H1 (cell line): ENCODE data around the gene DYNLRB1. TPM values are rescaled to one million over a fixed set of nuclear protein-coding genes. Genes with fewer than 3 reads are reported as not detected.

ENCODE experiments used
- CTCF ChIA-PET: fragments of 300-600 bp; sonication (Branson Sonifier 250); formaldehyde crosslinking; loops from one replicate; lab custom pipeline; 2021; ENCODE audit not compliant: partially characterized antibody; lab: Charles Lee
- POLR2A ChIA-PET: fragments of 300-600 bp; sonication (Branson Sonifier 250); formaldehyde crosslinking; loops from one replicate; lab custom pipeline; 2021; ENCODE audit warnings: inconsistent platforms; ENCODE audit not compliant: partially characterized antibody; lab: Charles Lee
- DNase-seq, 2 experiments: peaks; one replicate each; pipeline versions ENCODE4 v3.0.0 to v3.0.0-alpha.2; 2010 to 2022; ENCODE audit warnings: low spot score in 2 of 2, low read depth in 1 of 2, mixed read lengths in 1 of 2
- FAIRE-seq: peaks from 2 replicates; lab custom pipeline; 2011; peaks lifted over from hg19 to GRCh38; lab: Jason Lieb, UNC
- H2AFZ ChIP-seq: 2 replicates; pipeline ENCODE4 v1.8.1; 2012; ENCODE audit warnings: low read length, inconsistent platforms
- H2AK5ac ChIP-seq: 2 replicates; pipeline ENCODE4 v1.6.1; 2013; ENCODE audit warnings: low read depth, low read length
- H2BK120ac ChIP-seq: replicated peaks from 2 replicates; pipeline ENCODE3; 2013; ENCODE audit warnings: low read depth, low read length, inconsistent platforms
- H2BK12ac ChIP-seq: 2 replicates; pipeline ENCODE4 v1.6.1; 2013; ENCODE audit warnings: low read depth, low read length
- H2BK15ac ChIP-seq: 2 replicates; pipeline ENCODE4 v1.6.1; 2013; ENCODE audit warnings: low read length
- H2BK20ac ChIP-seq: 2 replicates; pipeline ENCODE4 v1.6.1; 2013; ENCODE audit warnings: low read length
- H2BK5ac ChIP-seq: 2 replicates; pipeline ENCODE4 v1.6.1; 2013; ENCODE audit warnings: low read depth, low read length
- H3K14ac ChIP-seq: 2 replicates; pipeline ENCODE4 v1.6.1; 2013; ENCODE audit warnings: inconsistent platforms; ENCODE audit not compliant: insufficient read length
- H3K18ac ChIP-seq: 2 replicates; pipeline ENCODE4 v1.6.1; 2013; ENCODE audit warnings: low read length; ENCODE audit errors: extremely low read depth
- H3K23ac ChIP-seq: 2 replicates; pipeline ENCODE4 v1.6.1; 2013; ENCODE audit warnings: inconsistent platforms; ENCODE audit not compliant: insufficient read length
- H3K23me2 ChIP-seq: 2 replicates; pipeline ENCODE4 v1.6.1; 2013; ENCODE audit warnings: low read depth, low read length
- H3K27ac ChIP-seq: 2 replicates; pipeline ENCODE4 v1.6.1; 2011; ENCODE audit warnings: low read depth, low read length, inconsistent platforms
- H3K27me3 ChIP-seq, 4 experiments: replicated peaks in 1 of 4; 1 replicate in 1 of 4; 2 replicates in 3 of 4; pipeline versions ENCODE4 v1.6.1 to v1.8.1; 2011 to 2013; ENCODE audit warnings: low read length in 3 of 4, mild to moderate bottlenecking in 3 of 4, inconsistent platforms in 2 of 4, mixed read lengths in 2 of 4, moderate library complexity in 1 of 4; ENCODE audit not compliant: control insufficient read depth in 3 of 4, insufficient read depth in 3 of 4; ENCODE audit errors: extremely low read depth in 1 of 4
- H3K36me3 ChIP-seq, 4 experiments: 2 replicates each; pipeline versions ENCODE4 v1.6.1 to v1.8.1; 2011 to 2013; ENCODE audit warnings: mild to moderate bottlenecking in 4 of 4, low read length in 3 of 4, moderate library complexity in 2 of 4, control low read depth in 1 of 4, inconsistent platforms in 1 of 4; ENCODE audit not compliant: insufficient read depth in 4 of 4, control insufficient read depth in 2 of 4
- H3K4ac ChIP-seq: replicated peaks from 2 replicates; pipeline ENCODE3; 2013; ENCODE audit warnings: low read length, low read depth, mixed read lengths, inconsistent platforms; ENCODE audit not compliant: insufficient read length
- H3K4me1 ChIP-seq, 4 experiments: replicated peaks in 1 of 4; 1 replicate in 1 of 4; 2 replicates in 3 of 4; pipeline versions ENCODE4 v1.6.1 to v1.8.1; 2011 to 2013; ENCODE audit warnings: low read length in 3 of 4, inconsistent platforms in 2 of 4, mixed read lengths in 1 of 4; ENCODE audit not compliant: insufficient read depth in 4 of 4, control insufficient read depth in 3 of 4
- H3K4me2 ChIP-seq, 2 experiments: 2 replicates each; pipeline versions ENCODE4 v1.6.1 to v1.8.1; 2011 to 2013; ENCODE audit warnings: low read depth in 2 of 2, low read length in 2 of 2, control low read depth in 1 of 2, inconsistent platforms in 1 of 2, mild to moderate bottlenecking in 1 of 2; ENCODE audit not compliant: insufficient read depth in 1 of 2
- H3K4me3 ChIP-seq, 4 experiments: fragments of 200-600, 300-600 bp in 1 of 4; sonication (generic), shearing (Covaris generic), sonication (Bioruptor Twin) in 1 of 4; 2 replicates each; pipeline versions ENCODE4 v1.5.1 to v1.8.1; 2011 to 2016; ENCODE audit warnings: low read length in 4 of 4, low read depth in 3 of 4, control low read depth in 2 of 4, inconsistent platforms in 2 of 4, mild to moderate bottlenecking in 2 of 4, mixed read lengths in 1 of 4, moderate library complexity in 1 of 4; ENCODE audit not compliant: insufficient read depth in 2 of 4; ENCODE audit errors: extremely low read depth in 1 of 4
- H3K56ac ChIP-seq: replicated peaks from 2 replicates; pipeline ENCODE3; 2013; ENCODE audit warnings: low read depth, mild to moderate bottlenecking, mixed read lengths, low read length, inconsistent platforms; ENCODE audit not compliant: insufficient read length
- H3K79me1 ChIP-seq: 2 replicates; pipeline ENCODE4 v1.6.1; 2013; ENCODE audit warnings: low read depth, low read length, control low read depth
- H3K79me2 ChIP-seq, 2 experiments: 2 replicates each; pipeline versions ENCODE4 v1.6.1 to v1.8.1; 2012 to 2013; ENCODE audit warnings: low read length in 2 of 2, mild to moderate bottlenecking in 2 of 2, inconsistent platforms in 1 of 2; ENCODE audit not compliant: insufficient read depth in 2 of 2, control insufficient read depth in 1 of 2
- H3K9ac ChIP-seq, 4 experiments: replicated peaks in 1 of 4; 1 replicate in 1 of 4; 2 replicates in 3 of 4; pipeline versions ENCODE4 v1.6.1 to v1.8.1; 2011 to 2013; ENCODE audit warnings: low read depth in 3 of 4, low read length in 3 of 4, control low read depth in 2 of 4, mild to moderate bottlenecking in 2 of 4, moderate library complexity in 2 of 4, inconsistent platforms in 1 of 4; ENCODE audit errors: extremely low read depth in 1 of 4
- H3K9me3 ChIP-seq, 2 experiments: 2 replicates each; pipeline versions ENCODE4 v1.6.1 to v1.8.1; 2012 to 2013; ENCODE audit warnings: mild to moderate bottlenecking in 2 of 2, moderate library complexity in 2 of 2, control low read depth in 1 of 2, inconsistent platforms in 1 of 2, low read depth in 1 of 2, low read length in 1 of 2, mixed read lengths in 1 of 2; ENCODE audit not compliant: insufficient read depth in 2 of 2
- H4K20me1 ChIP-seq, 2 experiments: replicated peaks in 1 of 2; 2 replicates each; pipeline versions ENCODE3 to v1.8.1; 2011 to 2013; ENCODE audit warnings: inconsistent platforms in 2 of 2, low read length in 2 of 2, mild to moderate bottlenecking in 1 of 2; ENCODE audit not compliant: insufficient read depth in 2 of 2, control insufficient read depth in 1 of 2
- H4K5ac ChIP-seq: 2 replicates; pipeline ENCODE4 v1.6.1; 2013; ENCODE audit warnings: low read length, low read depth, mixed read lengths, inconsistent platforms; ENCODE audit not compliant: insufficient read length
- H4K8ac ChIP-seq: 2 replicates; pipeline ENCODE4 v1.8.0; 2013; ENCODE audit warnings: mild to moderate bottlenecking, moderate library complexity, low read length, inconsistent platforms; ENCODE audit not compliant: insufficient read depth; ENCODE audit errors: extremely low read depth
- H4K91ac ChIP-seq: replicated peaks from 2 replicates; pipeline ENCODE3; 2013; ENCODE audit warnings: low read length, mixed read lengths, inconsistent platforms; ENCODE audit not compliant: insufficient read length
- EZH2 ChIP-seq: fragments of 200-600 bp; sonication (generic); IDR thresholded peaks from 2 replicates; pipeline ENCODE4 v1.7.1; 2012; ENCODE audit warnings: low read depth, mild to moderate bottlenecking, moderate library complexity, low read length, inconsistent platforms; ENCODE audit not compliant: severe bottlenecking
- GABPA ChIP-seq: IDR thresholded peaks from 2 replicates; pipeline ENCODE4 v1.6.1; 2011; ENCODE audit warnings: mild to moderate bottlenecking, low read length, moderate library complexity, borderline replicate concordance; ENCODE audit not compliant: insufficient read depth
- HDAC6 ChIP-seq: IDR thresholded peaks from one replicate; pipeline ENCODE4 v1.7.1; 2012; ENCODE audit warnings: low read depth, mild to moderate bottlenecking, inconsistent platforms, low read length, moderate library complexity
- JUND ChIP-seq: IDR thresholded peaks from 2 replicates; pipeline ENCODE4 v1.6.1; 2011; ENCODE audit warnings: mild to moderate bottlenecking, improper control_type of control experiment, low read length
- KDM4A ChIP-seq: IDR thresholded peaks from one replicate; pipeline ENCODE4 v1.7.1; 2012; ENCODE audit warnings: low read depth, mild to moderate bottlenecking, moderate library complexity, low read length, inconsistent platforms; ENCODE audit not compliant: severe bottlenecking
- POU5F1 ChIP-seq: IDR thresholded peaks from 2 replicates; pipeline ENCODE4 v1.6.1; 2011; ENCODE audit warnings: low read depth, mild to moderate bottlenecking, low read length, moderate library complexity
- SIN3A ChIP-seq, 2 experiments: IDR thresholded peaks in 1 of 2; conservative IDR thresholded peaks in 1 of 2; 2 replicates each; pipeline ENCODE4 v1.6.1; 2011 to 2012; ENCODE audit warnings: low read length in 2 of 2, improper control_type of control experiment in 1 of 2, low read depth in 1 of 2, mild to moderate bottlenecking in 1 of 2
- WGBS, 2 experiments: shearing (Covaris generic) in 1 of 2; methylation state at CpG; one replicate each; pipeline versions ENCODE4 v1.1.6 to v1.1.7; 2013 to 2015; ENCODE audit warnings: low lambda C conversion rate in 2 of 2, mixed read lengths in 2 of 2, inconsistent platforms in 1 of 2, low coverage in 1 of 2, missing lambda C conversion rate in 1 of 2; ENCODE audit not compliant: insufficient replicate concordance in 2 of 2, insufficient coverage in 1 of 2, insufficient read length in 1 of 2; ENCODE audit errors: extremely low coverage in 1 of 2, missing lambda C conversion rate in 1 of 2; 5-methylcytosine and 5-hydroxymethylcytosine counted together
- polyA plus RNA-seq, 7 experiments: library from polyadenylated mRNA; depleted of rRNA in 3 of 7; stranded (reverse) in 5 of 7; unstranded in 2 of 7; fragments of >200 nt in 5 of 7; fragments of 200-250 nt in 2 of 7; gene quantifications; 1 replicate in 5 of 7; 2 replicates in 1 of 7; 4 replicates in 1 of 7; pipeline versions ENCODE4 v1.2.1 to v1.2.3, GENCODE V29; 2011 to 2013; ENCODE audit warnings: missing spikeins in 2 of 7, mixed read lengths in 2 of 7
- total RNA-seq: library from RNA; stranded (reverse); fragmentation: NEBNext Ultra II Directional; extraction: Animal tissue kit (Norgen Biotek cat#: 25700); gene quantifications from 2 replicates; pipeline ENCODE4 v1.2.1, GENCODE V29; 2021
- TF ChIP-seq, protein P1 (sequence below), 3 experiments: IDR thresholded peaks; 1 replicate in 2 of 3; 2 replicates in 1 of 3; pipeline versions ENCODE4 v1.5.1 to v1.6.1; 2011; ENCODE audit warnings: low read length in 3 of 3, mild to moderate bottlenecking in 3 of 3, inconsistent platforms in 2 of 3, low read depth in 1 of 3, moderate library complexity in 1 of 3; ENCODE audit not compliant: insufficient read depth in 1 of 3; ENCODE audit errors: control extremely low read depth in 1 of 3

DYNLRB1 gene
- total and polyA plus RNA-seq, 2 of the 8 experiments (the other 6 are each of a cell fraction or from before 2014, with no cell fraction given): 109 to 214 TPM

GRCh38 chr20:34553366-34553867, 37.2 kb downstream of the DYNLRB1 start:
- FAIRE-seq (no peak), DNase-seq (no peak)
- Histone ChIP-seq H4K5ac (no peak overlapping the region), H3K4me3 (no peak overlapping the region), H3K4me1 (peaks cover 0 to 9% (median 0%) of the 10 kb centered on the region in 4 experiments; a peak in 4 of 7 replicates), H3K27me3 (peaks cover 0 to 2% (median 0%) of the 10 kb centered on the region in 4 experiments; a peak in 1 of 7 replicates), H3K4me2 (no peak overlapping the region), H2AK5ac (no peak overlapping the region), H2BK15ac (no peak overlapping the region), H2BK120ac (no peak overlapping the region), H3K27ac (no peak overlapping the region), H3K23me2 (peaks cover 3% of the 10 kb centered on the region; the same call in 1 of the 2 replicates), H2BK12ac (no peak overlapping the region), H2BK20ac (no peak overlapping the region), H2BK5ac (no peak overlapping the region), H3K36me3 (no peaks in the 10 kb centered on the region), H3K9me3 (no peaks in the 10 kb centered on the region), H4K91ac (no peak overlapping the region), H3K18ac (no peak overlapping the region), H3K14ac (no peak overlapping the region), H3K56ac (no peak overlapping the region), H3K79me2 (no peaks in the 10 kb centered on the region), H2AFZ (no peak overlapping the region), H3K9ac (no peak overlapping the region; a peak in 1 of 7 replicates), H3K23ac (no peak overlapping the region), H3K79me1 (no peaks in the 10 kb centered on the region), H4K20me1 (no peaks in the 10 kb centered on the region), H3K4ac (no peak overlapping the region), H4K8ac (no peak overlapping the region)
- POLR2A ChIA-PET: no interaction called here
- CTCF ChIA-PET: interaction anchor here (0.6 to 1.3 kb wide), 2 partner anchors 14 to 153 kb away, joined by 3 to 5 read pairs; no protein-coding TSS in a partner anchor
- 77% methylated on average over 4 of the region's 4 CpGs; no CpG with 5 or more reads in 1 of the 2 experiments for WGBS, 2 experiments
- TF ChIP-seq JUND: no peak
- TF ChIP-seq SIN3A (conservative IDR thresholded peaks at IDR 0.05 in 1 of 2, IDR thresholded peaks at IDR 0.05 in 1 of 2; ENCODE audit: low read depth in 1 of 2, low read length in 2 of 2): no peak
- TF ChIP-seq POU5F1: no peak
- TF ChIP-seq EZH2: no peak
- TF ChIP-seq GABPA: no peak
- no peak for TF ChIP-seq KDM4A
- TF ChIP-seq, protein P1, sequence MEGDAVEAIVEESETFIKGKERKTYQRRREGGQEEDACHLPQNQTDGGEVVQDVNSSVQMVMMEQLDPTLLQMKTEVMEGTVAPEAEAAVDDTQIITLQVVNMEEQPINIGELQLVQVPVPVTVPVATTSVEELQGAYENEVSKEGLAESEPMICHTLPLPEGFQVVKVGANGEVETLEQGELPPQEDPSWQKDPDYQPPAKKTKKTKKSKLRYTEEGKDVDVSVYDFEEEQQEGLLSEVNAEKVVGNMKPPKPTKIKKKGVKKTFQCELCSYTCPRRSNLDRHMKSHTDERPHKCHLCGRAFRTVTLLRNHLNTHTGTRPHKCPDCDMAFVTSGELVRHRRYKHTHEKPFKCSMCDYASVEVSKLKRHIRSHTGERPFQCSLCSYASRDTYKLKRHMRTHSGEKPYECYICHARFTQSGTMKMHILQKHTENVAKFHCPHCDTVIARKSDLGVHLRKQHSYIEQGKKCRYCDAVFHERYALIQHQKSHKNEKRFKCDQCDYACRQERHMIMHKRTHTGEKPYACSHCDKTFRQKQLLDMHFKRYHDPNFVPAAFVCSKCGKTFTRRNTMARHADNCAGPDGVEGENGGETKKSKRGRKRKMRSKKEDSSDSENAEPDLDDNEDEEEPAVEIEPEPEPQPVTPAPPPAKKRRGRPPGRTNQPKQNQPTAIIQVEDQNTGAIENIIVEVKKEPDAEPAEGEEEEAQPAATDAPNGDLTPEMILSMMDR (IDR thresholded peaks at IDR 0.05; ENCODE audit: control extremely low read depth in 1 of 3, insufficient read depth in 1 of 3, low read depth in 1 of 3, low read length in 3 of 3): no peak
- no peak for TF ChIP-seq HDAC6
